ENCODE results near the gene MTARC2.

DNA sequence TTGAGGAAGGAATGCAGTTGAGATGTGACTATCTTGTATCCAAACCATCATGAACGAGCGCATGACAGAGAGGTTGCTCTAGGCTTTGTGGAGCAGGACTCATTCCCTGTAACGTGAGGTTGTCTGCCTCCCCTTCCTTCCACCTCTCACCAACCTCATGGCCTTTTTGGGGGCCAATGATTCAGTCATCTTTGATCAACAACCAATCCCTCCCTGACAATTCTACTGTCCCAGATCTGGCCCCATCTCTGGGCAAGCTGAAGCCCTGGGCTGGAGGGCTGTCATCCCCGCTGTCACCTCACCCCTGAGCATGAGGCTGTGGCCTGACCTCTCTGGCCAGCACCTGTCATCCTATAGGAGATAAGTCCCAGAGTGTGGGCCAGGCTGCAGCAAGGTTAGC, 58.3 kb downstream of the MTARC2 start:
- no peak for TF ChIP-seq SMAD4 (CRISPR knock-in tag; IDR thresholded peaks at IDR 0.05)
- TF ChIP-seq, protein P1, sequence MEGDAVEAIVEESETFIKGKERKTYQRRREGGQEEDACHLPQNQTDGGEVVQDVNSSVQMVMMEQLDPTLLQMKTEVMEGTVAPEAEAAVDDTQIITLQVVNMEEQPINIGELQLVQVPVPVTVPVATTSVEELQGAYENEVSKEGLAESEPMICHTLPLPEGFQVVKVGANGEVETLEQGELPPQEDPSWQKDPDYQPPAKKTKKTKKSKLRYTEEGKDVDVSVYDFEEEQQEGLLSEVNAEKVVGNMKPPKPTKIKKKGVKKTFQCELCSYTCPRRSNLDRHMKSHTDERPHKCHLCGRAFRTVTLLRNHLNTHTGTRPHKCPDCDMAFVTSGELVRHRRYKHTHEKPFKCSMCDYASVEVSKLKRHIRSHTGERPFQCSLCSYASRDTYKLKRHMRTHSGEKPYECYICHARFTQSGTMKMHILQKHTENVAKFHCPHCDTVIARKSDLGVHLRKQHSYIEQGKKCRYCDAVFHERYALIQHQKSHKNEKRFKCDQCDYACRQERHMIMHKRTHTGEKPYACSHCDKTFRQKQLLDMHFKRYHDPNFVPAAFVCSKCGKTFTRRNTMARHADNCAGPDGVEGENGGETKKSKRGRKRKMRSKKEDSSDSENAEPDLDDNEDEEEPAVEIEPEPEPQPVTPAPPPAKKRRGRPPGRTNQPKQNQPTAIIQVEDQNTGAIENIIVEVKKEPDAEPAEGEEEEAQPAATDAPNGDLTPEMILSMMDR (IDR thresholded peaks at IDR 0.05), result no peak
- TF ChIP-seq, protein P2, sequence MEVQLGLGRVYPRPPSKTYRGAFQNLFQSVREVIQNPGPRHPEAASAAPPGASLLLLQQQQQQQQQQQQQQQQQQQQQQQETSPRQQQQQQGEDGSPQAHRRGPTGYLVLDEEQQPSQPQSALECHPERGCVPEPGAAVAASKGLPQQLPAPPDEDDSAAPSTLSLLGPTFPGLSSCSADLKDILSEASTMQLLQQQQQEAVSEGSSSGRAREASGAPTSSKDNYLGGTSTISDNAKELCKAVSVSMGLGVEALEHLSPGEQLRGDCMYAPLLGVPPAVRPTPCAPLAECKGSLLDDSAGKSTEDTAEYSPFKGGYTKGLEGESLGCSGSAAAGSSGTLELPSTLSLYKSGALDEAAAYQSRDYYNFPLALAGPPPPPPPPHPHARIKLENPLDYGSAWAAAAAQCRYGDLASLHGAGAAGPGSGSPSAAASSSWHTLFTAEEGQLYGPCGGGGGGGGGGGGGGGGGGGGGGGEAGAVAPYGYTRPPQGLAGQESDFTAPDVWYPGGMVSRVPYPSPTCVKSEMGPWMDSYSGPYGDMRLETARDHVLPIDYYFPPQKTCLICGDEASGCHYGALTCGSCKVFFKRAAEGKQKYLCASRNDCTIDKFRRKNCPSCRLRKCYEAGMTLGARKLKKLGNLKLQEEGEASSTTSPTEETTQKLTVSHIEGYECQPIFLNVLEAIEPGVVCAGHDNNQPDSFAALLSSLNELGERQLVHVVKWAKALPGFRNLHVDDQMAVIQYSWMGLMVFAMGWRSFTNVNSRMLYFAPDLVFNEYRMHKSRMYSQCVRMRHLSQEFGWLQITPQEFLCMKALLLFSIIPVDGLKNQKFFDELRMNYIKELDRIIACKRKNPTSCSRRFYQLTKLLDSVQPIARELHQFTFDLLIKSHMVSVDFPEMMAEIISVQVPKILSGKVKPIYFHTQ (CRISPR knock-in tag; IDR thresholded peaks at IDR 0.05), result no peak
- TF ChIP-seq, protein P3, sequence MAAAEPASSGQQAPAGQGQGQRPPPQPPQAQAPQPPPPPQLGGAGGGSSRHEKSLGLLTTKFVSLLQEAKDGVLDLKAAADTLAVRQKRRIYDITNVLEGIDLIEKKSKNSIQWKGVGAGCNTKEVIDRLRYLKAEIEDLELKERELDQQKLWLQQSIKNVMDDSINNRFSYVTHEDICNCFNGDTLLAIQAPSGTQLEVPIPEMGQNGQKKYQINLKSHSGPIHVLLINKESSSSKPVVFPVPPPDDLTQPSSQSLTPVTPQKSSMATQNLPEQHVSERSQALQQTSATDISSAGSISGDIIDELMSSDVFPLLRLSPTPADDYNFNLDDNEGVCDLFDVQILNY (CRISPR knock-in tag; IDR thresholded peaks at IDR 0.05), result no peak
- no peak for TF ChIP-seq NFE2L1 (CRISPR knock-in tag; IDR thresholded peaks at IDR 0.05)
- TF ChIP-seq, protein P4, sequence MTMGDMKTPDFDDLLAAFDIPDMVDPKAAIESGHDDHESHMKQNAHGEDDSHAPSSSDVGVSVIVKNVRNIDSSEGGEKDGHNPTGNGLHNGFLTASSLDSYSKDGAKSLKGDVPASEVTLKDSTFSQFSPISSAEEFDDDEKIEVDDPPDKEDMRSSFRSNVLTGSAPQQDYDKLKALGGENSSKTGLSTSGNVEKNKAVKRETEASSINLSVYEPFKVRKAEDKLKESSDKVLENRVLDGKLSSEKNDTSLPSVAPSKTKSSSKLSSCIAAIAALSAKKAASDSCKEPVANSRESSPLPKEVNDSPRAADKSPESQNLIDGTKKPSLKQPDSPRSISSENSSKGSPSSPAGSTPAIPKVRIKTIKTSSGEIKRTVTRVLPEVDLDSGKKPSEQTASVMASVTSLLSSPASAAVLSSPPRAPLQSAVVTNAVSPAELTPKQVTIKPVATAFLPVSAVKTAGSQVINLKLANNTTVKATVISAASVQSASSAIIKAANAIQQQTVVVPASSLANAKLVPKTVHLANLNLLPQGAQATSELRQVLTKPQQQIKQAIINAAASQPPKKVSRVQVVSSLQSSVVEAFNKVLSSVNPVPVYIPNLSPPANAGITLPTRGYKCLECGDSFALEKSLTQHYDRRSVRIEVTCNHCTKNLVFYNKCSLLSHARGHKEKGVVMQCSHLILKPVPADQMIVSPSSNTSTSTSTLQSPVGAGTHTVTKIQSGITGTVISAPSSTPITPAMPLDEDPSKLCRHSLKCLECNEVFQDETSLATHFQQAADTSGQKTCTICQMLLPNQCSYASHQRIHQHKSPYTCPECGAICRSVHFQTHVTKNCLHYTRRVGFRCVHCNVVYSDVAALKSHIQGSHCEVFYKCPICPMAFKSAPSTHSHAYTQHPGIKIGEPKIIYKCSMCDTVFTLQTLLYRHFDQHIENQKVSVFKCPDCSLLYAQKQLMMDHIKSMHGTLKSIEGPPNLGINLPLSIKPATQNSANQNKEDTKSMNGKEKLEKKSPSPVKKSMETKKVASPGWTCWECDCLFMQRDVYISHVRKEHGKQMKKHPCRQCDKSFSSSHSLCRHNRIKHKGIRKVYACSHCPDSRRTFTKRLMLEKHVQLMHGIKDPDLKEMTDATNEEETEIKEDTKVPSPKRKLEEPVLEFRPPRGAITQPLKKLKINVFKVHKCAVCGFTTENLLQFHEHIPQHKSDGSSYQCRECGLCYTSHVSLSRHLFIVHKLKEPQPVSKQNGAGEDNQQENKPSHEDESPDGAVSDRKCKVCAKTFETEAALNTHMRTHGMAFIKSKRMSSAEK (CRISPR knock-in tag; IDR thresholded peaks at IDR 0.05; ENCODE audit: borderline replicate concordance), result no peak
- TF ChIP-seq, protein P5, sequence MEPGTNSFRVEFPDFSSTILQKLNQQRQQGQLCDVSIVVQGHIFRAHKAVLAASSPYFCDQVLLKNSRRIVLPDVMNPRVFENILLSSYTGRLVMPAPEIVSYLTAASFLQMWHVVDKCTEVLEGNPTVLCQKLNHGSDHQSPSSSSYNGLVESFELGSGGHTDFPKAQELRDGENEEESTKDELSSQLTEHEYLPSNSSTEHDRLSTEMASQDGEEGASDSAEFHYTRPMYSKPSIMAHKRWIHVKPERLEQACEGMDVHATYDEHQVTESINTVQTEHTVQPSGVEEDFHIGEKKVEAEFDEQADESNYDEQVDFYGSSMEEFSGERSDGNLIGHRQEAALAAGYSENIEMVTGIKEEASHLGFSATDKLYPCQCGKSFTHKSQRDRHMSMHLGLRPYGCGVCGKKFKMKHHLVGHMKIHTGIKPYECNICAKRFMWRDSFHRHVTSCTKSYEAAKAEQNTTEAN (CRISPR knock-in tag; IDR thresholded peaks at IDR 0.05), result no peak
- TF ChIP-seq, protein P6, sequence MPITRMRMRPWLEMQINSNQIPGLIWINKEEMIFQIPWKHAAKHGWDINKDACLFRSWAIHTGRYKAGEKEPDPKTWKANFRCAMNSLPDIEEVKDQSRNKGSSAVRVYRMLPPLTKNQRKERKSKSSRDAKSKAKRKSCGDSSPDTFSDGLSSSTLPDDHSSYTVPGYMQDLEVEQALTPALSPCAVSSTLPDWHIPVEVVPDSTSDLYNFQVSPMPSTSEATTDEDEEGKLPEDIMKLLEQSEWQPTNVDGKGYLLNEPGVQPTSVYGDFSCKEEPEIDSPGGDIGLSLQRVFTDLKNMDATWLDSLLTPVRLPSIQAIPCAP (CRISPR knock-in tag; IDR thresholded peaks at IDR 0.05), result no peak
- TF ChIP-seq, protein P7, sequence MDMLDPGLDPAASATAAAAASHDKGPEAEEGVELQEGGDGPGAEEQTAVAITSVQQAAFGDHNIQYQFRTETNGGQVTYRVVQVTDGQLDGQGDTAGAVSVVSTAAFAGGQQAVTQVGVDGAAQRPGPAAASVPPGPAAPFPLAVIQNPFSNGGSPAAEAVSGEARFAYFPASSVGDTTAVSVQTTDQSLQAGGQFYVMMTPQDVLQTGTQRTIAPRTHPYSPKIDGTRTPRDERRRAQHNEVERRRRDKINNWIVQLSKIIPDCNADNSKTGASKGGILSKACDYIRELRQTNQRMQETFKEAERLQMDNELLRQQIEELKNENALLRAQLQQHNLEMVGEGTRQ (CRISPR knock-in tag; IDR thresholded peaks at IDR 0.05), result no peak
- TF ChIP-seq JUN (CRISPR knock-in tag; IDR thresholded peaks at IDR 0.05), result no peak
- TF ChIP-seq, protein P8, sequence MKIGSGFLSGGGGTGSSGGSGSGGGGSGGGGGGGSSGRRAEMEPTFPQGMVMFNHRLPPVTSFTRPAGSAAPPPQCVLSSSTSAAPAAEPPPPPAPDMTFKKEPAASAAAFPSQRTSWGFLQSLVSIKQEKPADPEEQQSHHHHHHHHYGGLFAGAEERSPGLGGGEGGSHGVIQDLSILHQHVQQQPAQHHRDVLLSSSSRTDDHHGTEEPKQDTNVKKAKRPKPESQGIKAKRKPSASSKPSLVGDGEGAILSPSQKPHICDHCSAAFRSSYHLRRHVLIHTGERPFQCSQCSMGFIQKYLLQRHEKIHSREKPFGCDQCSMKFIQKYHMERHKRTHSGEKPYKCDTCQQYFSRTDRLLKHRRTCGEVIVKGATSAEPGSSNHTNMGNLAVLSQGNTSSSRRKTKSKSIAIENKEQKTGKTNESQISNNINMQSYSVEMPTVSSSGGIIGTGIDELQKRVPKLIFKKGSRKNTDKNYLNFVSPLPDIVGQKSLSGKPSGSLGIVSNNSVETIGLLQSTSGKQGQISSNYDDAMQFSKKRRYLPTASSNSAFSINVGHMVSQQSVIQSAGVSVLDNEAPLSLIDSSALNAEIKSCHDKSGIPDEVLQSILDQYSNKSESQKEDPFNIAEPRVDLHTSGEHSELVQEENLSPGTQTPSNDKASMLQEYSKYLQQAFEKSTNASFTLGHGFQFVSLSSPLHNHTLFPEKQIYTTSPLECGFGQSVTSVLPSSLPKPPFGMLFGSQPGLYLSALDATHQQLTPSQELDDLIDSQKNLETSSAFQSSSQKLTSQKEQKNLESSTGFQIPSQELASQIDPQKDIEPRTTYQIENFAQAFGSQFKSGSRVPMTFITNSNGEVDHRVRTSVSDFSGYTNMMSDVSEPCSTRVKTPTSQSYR (CRISPR knock-in tag; IDR thresholded peaks at IDR 0.05), result no peak
- TF ChIP-seq TP53 (CRISPR knock-in tag; IDR thresholded peaks at IDR 0.05), result no peak
- no peak for TF ChIP-seq MXD4 (CRISPR knock-in tag; IDR thresholded peaks at IDR 0.05; ENCODE audit: borderline replicate concordance)
- TF ChIP-seq FOXJ3 (CRISPR knock-in tag; IDR thresholded peaks at IDR 0.05; ENCODE audit: borderline replicate concordance), result no peak
